Osteoblast (primary cell): ENCODE results near the gene NPAS4. TPM values are rescaled to one million over a fixed set of nuclear protein-coding genes. Genes with fewer than 3 reads are reported as not detected.
A peak's percentile ranks its signal among the peaks of the same experiment; 100 is the strongest.
"Not testable (repeated sequence)": the region's sequence is repeated elsewhere in the genome, so short reads cannot be mapped to it uniquely, and the experiment has no call there.

ENCODE experiments used
- DNase-seq: peaks from one replicate; pipeline ENCODE4 v3.0.0; 2011; ENCODE audit warnings: low spot score, mixed read lengths; ENCODE audit not compliant: insufficient read length; ENCODE audit errors: missing footprints
- H2AFZ ChIP-seq: 2 replicates; pipeline ENCODE4 v1.6.0; 2011; ENCODE audit warnings: mild to moderate bottlenecking, low read length
- H3K27ac ChIP-seq: 2 replicates; pipeline ENCODE4 v1.5.1; 2011; ENCODE audit warnings: mild to moderate bottlenecking, low read depth, low read length, moderate library complexity
- H3K27me3 ChIP-seq: 2 replicates; pipeline ENCODE4 v1.6.0; 2012; ENCODE audit warnings: mild to moderate bottlenecking, control low read depth, inconsistent platforms, low read length, moderate library complexity; ENCODE audit not compliant: insufficient read depth
- H3K36me3 ChIP-seq: 2 replicates; pipeline ENCODE4 v1.5.1; 2011; ENCODE audit warnings: mild to moderate bottlenecking, low read length, control low read depth, moderate library complexity; ENCODE audit not compliant: insufficient read depth
- H3K4me1 ChIP-seq: 2 replicates; pipeline ENCODE4 v1.5.1; 2011; ENCODE audit warnings: mild to moderate bottlenecking, low read length, control low read depth, moderate library complexity; ENCODE audit not compliant: insufficient read depth
- H3K4me2 ChIP-seq: 2 replicates; pipeline ENCODE4 v1.6.0; 2011; ENCODE audit warnings: mild to moderate bottlenecking, low read length; ENCODE audit not compliant: insufficient read depth
- H3K4me3 ChIP-seq: fragments of 200-600 bp; sonication (generic); 3 replicates; pipeline ENCODE4 v1.5.1; 2012; ENCODE audit warnings: mild to moderate bottlenecking, low read length, inconsistent platforms; ENCODE audit not compliant: insufficient read depth
- H3K79me2 ChIP-seq: 2 replicates; pipeline ENCODE4 v1.6.0; 2012; ENCODE audit warnings: mild to moderate bottlenecking, low read length, control low read depth, inconsistent platforms; ENCODE audit not compliant: insufficient read depth
- H3K9me3 ChIP-seq: 2 replicates; pipeline ENCODE4 v1.5.1; 2011; ENCODE audit warnings: low read depth, low read length, control low read depth
- H4K20me1 ChIP-seq: 2 replicates; pipeline ENCODE4 v1.6.0; 2012; ENCODE audit warnings: mild to moderate bottlenecking, low read length, control low read depth; ENCODE audit not compliant: insufficient read depth
- total RNA-seq: library from RNA; depleted of rRNA; stranded (reverse); fragments of >200 nt; gene quantifications from 2 replicates; pipeline ENCODE4 v1.2.3, GENCODE V29; 2012
- TF ChIP-seq, protein P1 (sequence below): IDR thresholded peaks from 2 replicates; pipeline ENCODE4 v1.5.1; 2011; ENCODE audit warnings: mild to moderate bottlenecking, low read depth, low read length, moderate library complexity; ENCODE audit errors: extremely low read depth

Gene NPAS4
- total RNA-seq: 0.36 TPM in 1 of 2 replicates, not detected in the other

GRCh38 chr11:66420671-66421476, at the start of gene NPAS4:
NPAS4 (plus strand) TSS chr11:66421035; CDS start chr11:66421180, 145 bp downstream.
- TF ChIP-seq, protein P1, sequence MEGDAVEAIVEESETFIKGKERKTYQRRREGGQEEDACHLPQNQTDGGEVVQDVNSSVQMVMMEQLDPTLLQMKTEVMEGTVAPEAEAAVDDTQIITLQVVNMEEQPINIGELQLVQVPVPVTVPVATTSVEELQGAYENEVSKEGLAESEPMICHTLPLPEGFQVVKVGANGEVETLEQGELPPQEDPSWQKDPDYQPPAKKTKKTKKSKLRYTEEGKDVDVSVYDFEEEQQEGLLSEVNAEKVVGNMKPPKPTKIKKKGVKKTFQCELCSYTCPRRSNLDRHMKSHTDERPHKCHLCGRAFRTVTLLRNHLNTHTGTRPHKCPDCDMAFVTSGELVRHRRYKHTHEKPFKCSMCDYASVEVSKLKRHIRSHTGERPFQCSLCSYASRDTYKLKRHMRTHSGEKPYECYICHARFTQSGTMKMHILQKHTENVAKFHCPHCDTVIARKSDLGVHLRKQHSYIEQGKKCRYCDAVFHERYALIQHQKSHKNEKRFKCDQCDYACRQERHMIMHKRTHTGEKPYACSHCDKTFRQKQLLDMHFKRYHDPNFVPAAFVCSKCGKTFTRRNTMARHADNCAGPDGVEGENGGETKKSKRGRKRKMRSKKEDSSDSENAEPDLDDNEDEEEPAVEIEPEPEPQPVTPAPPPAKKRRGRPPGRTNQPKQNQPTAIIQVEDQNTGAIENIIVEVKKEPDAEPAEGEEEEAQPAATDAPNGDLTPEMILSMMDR: no peak
- H4K20me1 ChIP-seq: peaks cover 21% of the 10 kb centered on the region

GRCh38 chr11:66371627-66372415, 49.0 kb upstream of the NPAS4 start, which contains the start of gene SLC29A2:
SLC29A2 (minus strand) TSS chr11:66371760; CDS start chr11:66371591, 169 bp downstream.
- peak; percentile 54 for DNase-seq
- Histone ChIP-seq H3K4me2 (peak within 1 kb of the TSS; percentile 73), H3K4me3 (peak within 1 kb of the TSS; percentile 65), H3K27ac (no peak within 1 kb of the TSS), H3K4me1 (peaks cover 26% of the 10 kb centered on the region), H3K9me3 (no peaks in the 10 kb centered on the region), H3K79me2 (no peaks in the 10 kb centered on the region), H3K36me3 (no peaks in the 10 kb centered on the region), H2AFZ (peak within 1 kb of the TSS; percentile 50), H3K27me3 (peaks cover 34% of the 10 kb centered on the region), H4K20me1 (no peaks in the 10 kb centered on the region)
- TF ChIP-seq, protein P1: no peak

More at GRCh38 chr11:66420671-66421476, at the start of gene NPAS4:
- H3K36me3 ChIP-seq: no peaks in the 10 kb centered on the region
- peaks cover 20% of the 10 kb centered on the region for H3K27me3 ChIP-seq
- no peak within 1 kb of the TSS for H2AFZ ChIP-seq
- no peak for DNase-seq
- H3K4me1 ChIP-seq: peaks cover 16% of the 10 kb centered on the region
- no peaks in the 10 kb centered on the region for H3K79me2 ChIP-seq
- no peak within 1 kb of the TSS for H3K4me2 ChIP-seq
- no peak within 1 kb of the TSS for H3K27ac ChIP-seq
- H3K9me3 ChIP-seq: no peaks in the 10 kb centered on the region
- no peak within 1 kb of the TSS for H3K4me3 ChIP-seq

GRCh38 chr11:66373265-66373664, 47.6 kb upstream of the NPAS4 start:
- no peaks in the 10 kb centered on the region for H3K9me3 ChIP-seq
- no peak for DNase-seq
- no peak overlapping the region for H3K4me3 ChIP-seq
- H3K36me3 ChIP-seq: no peaks in the 10 kb centered on the region
- H4K20me1 ChIP-seq: no peaks in the 10 kb centered on the region
- TF ChIP-seq, protein P1: no peak
- H3K27me3 ChIP-seq: peaks cover 34% of the 10 kb centered on the region
- H3K4me1 ChIP-seq: peaks cover 26% of the 10 kb centered on the region
- no peak overlapping the region for H2AFZ ChIP-seq
- no peak overlapping the region for H3K27ac ChIP-seq
- no peaks in the 10 kb centered on the region for H3K79me2 ChIP-seq
- H3K4me2 ChIP-seq: no peak overlapping the region

DNA sequence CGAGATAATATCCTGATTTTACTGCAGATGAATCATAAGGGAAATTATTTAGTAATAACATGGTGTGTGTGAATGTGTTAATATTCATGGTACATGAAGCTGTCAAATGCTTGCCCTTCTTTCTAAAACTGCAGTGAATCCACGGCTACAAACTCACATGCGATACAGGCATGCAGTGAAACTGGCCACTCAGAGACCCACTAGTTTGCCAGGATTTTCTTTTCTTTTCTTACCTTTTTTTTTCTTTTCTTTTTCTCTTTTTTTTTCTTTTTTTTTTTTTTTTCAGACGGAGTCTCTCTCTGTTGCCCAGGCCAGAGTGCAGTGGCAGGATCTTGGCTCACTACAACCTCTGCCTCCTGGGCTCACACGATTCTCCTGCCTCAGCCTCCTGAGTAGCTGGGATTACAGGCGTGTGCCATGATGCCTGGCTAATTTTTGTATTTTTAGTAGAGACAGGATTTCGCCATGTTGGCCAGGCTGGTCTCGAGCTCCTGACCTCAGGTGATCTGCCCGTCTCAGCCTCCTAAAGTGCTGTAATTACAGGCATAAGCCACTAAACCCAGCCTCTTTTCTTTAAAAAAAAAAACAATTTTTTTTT, 47.0 kb upstream of the NPAS4 start:
- H3K79me2 ChIP-seq, H3K9me3 ChIP-seq, H2AFZ ChIP-seq, H4K20me1 ChIP-seq, H3K4me2 ChIP-seq, DNase-seq, H3K36me3 ChIP-seq, H3K27ac ChIP-seq, H3K4me3 ChIP-seq: not testable (repeated sequence)
- H3K27me3 ChIP-seq: peaks cover 34% of the 10 kb centered on the region
- H3K4me1 ChIP-seq: peaks cover 26% of the 10 kb centered on the region

GRCh38 chr11:66380264-66380663, 40.6 kb upstream of the NPAS4 start:
- H3K9me3 ChIP-seq, H3K79me2 ChIP-seq, H3K4me1 ChIP-seq, H2AFZ ChIP-seq, H3K4me3 ChIP-seq, H4K20me1 ChIP-seq, H3K36me3 ChIP-seq, H3K27ac ChIP-seq, H3K27me3 ChIP-seq, DNase-seq, H3K4me2 ChIP-seq: not testable (repeated sequence)

- H3K4me2 ChIP-seq, H3K4me1 ChIP-seq, H3K36me3 ChIP-seq, H3K4me3 ChIP-seq, DNase-seq, H3K9me3 ChIP-seq, H3K27ac ChIP-seq, H2AFZ ChIP-seq, H3K79me2 ChIP-seq, H4K20me1 ChIP-seq, H3K27me3 ChIP-seq: not testable (repeated sequence)
These were observed 36.5 kb upstream of the NPAS4 start for GRCh38 chr11:66384316-66384715.
